Parathyroid adenoma (tissue), 2 donors: ENCODE data around the gene DNAI2.

Experiments
- H2AFZ ChIP-seq: fragments of 300-600 bp; sonication (generic); one replicate; pipeline ENCODE4 v1.7.0; 2017; ENCODE audit warnings: antibody characterized with exemption, mild to moderate bottlenecking
- H3K27ac ChIP-seq: fragments of 300-600 bp; sonication (generic); one replicate; pipeline ENCODE4 v1.7.0; 2017
- H3K27me3 ChIP-seq: fragments of 300-600 bp; sonication (generic); one replicate; pipeline ENCODE4 v1.7.0; 2017; ENCODE audit warnings: low read length; ENCODE audit not compliant: control insufficient read depth, insufficient read depth
- H3K36me3 ChIP-seq: fragments of 300-600 bp; sonication (generic); one replicate; pipeline ENCODE4 v1.7.0; 2017; ENCODE audit warnings: low read length; ENCODE audit not compliant: control insufficient read depth, insufficient read depth
- H3K4me1 ChIP-seq: fragments of 300-600 bp; sonication (generic); one replicate; pipeline ENCODE4 v1.7.0; 2017; ENCODE audit warnings: control low read depth
- H3K4me2 ChIP-seq: fragments of 300-600 bp; sonication (generic); one replicate; pipeline ENCODE4 v1.7.0; 2017; ENCODE audit warnings: low read length
- H3K4me3 ChIP-seq: fragments of 300-600 bp; sonication (generic); one replicate; pipeline ENCODE4 v1.7.0; 2017; ENCODE audit warnings: low read depth, low read length
- H3K79me2 ChIP-seq: fragments of 300-600 bp; sonication (generic); one replicate; pipeline ENCODE4 v1.7.0; 2017; ENCODE audit warnings: control low read depth
- H3K9ac ChIP-seq: fragments of 300-600 bp; sonication (generic); one replicate; pipeline ENCODE4 v1.7.0; 2017; ENCODE audit warnings: mild to moderate bottlenecking
- H3K9me3 ChIP-seq: fragments of 300-600 bp; sonication (generic); one replicate; pipeline ENCODE4 v1.7.0; 2017; ENCODE audit warnings: low read length; ENCODE audit not compliant: control insufficient read depth
- TF ChIP-seq, protein P1 (sequence below): fragments of 300-600 bp; sonication (generic); IDR thresholded peaks from one replicate; pipeline ENCODE4 v1.7.0; 2017; ENCODE audit warnings: antibody characterized with exemption, mild to moderate bottlenecking
- donor health status: primary hyperparathyroidism.

DNAI2 gene

DNA sequence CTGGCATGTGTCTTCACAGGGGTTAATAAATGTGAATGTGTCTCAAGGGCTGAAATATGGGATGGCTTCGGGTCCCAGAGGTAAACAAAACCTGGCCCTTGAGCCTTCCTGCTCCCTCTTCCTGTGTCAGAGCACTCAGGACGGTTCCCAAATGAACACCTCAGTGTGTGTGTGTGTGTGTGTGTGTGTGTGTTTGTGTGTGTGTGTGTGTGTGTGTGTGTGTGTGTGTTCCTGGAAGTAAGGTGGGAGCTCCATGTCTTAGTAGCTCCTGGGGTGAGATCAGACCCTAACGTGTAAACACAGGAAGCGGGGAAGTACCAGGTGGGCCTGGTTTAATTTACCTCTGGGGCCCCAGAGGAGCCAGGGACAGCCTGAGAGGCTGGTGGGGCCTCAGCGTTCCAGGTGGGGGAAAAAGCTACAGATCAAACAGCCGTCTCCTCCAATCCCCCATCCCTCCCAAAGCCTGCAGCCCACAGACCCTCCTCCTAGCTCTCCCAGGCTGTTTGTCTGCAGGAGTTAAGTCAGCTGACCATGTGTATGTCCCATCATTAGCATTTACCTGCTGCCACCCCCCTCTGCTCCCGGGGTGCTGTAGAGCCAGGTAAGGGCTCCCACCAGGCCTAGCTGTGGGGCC, 58.1 kb downstream of the DNAI2 start:
- H3K36me3 ChIP-seq: no peaks in the 10 kb centered on the region
- H3K4me2 ChIP-seq: no peak overlapping the region
- no peak overlapping the region for H2AFZ ChIP-seq
- no peaks in the 10 kb centered on the region for H3K27me3 ChIP-seq
- H3K9me3 ChIP-seq: no peaks in the 10 kb centered on the region
- H3K79me2 ChIP-seq: no peaks in the 10 kb centered on the region
- no peak overlapping the region for H3K4me3 ChIP-seq
- H3K9ac ChIP-seq: no peak overlapping the region
- no peak overlapping the region for H3K27ac ChIP-seq
- TF ChIP-seq, protein P1, sequence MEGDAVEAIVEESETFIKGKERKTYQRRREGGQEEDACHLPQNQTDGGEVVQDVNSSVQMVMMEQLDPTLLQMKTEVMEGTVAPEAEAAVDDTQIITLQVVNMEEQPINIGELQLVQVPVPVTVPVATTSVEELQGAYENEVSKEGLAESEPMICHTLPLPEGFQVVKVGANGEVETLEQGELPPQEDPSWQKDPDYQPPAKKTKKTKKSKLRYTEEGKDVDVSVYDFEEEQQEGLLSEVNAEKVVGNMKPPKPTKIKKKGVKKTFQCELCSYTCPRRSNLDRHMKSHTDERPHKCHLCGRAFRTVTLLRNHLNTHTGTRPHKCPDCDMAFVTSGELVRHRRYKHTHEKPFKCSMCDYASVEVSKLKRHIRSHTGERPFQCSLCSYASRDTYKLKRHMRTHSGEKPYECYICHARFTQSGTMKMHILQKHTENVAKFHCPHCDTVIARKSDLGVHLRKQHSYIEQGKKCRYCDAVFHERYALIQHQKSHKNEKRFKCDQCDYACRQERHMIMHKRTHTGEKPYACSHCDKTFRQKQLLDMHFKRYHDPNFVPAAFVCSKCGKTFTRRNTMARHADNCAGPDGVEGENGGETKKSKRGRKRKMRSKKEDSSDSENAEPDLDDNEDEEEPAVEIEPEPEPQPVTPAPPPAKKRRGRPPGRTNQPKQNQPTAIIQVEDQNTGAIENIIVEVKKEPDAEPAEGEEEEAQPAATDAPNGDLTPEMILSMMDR: no peak
- H3K4me1 ChIP-seq: no peaks in the 10 kb centered on the region

DNA sequence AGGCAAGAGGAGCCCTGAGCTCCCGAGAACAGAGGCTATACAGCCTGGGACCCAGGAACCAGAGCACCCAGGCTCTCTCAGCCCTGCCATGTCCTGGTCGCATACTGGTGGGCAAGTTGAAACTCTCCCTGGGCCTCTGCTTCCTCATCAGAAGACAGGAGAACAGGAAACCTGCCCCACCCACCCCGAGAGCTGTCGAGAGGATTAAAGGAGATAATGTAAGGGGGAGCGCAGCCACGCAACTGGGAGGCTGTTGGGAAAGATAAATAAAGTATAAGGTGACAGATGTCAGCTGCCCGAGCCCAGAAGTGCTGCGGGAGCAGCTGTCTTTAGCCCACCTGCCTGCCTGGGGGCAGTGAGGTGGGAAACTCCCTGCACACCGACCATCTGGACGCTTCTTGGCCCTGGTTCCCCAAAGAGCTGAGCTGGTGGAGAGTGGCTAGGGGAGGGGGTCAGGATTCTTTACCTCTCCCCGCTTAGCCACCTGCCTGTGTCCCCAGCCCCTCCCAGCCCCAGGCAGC, 58.8 kb downstream of the DNAI2 start:
- no peak overlapping the region for H3K4me2 ChIP-seq
- no peaks in the 10 kb centered on the region for H3K36me3 ChIP-seq
- H3K4me3 ChIP-seq: no peak overlapping the region
- H3K9ac ChIP-seq: no peak overlapping the region
- no peaks in the 10 kb centered on the region for H3K4me1 ChIP-seq
- H3K27ac ChIP-seq: no peak overlapping the region
- TF ChIP-seq, protein P1: no peak
- H3K79me2 ChIP-seq: no peaks in the 10 kb centered on the region
- no peaks in the 10 kb centered on the region for H3K9me3 ChIP-seq
- no peak overlapping the region for H2AFZ ChIP-seq
- no peaks in the 10 kb centered on the region for H3K27me3 ChIP-seq

DNA sequence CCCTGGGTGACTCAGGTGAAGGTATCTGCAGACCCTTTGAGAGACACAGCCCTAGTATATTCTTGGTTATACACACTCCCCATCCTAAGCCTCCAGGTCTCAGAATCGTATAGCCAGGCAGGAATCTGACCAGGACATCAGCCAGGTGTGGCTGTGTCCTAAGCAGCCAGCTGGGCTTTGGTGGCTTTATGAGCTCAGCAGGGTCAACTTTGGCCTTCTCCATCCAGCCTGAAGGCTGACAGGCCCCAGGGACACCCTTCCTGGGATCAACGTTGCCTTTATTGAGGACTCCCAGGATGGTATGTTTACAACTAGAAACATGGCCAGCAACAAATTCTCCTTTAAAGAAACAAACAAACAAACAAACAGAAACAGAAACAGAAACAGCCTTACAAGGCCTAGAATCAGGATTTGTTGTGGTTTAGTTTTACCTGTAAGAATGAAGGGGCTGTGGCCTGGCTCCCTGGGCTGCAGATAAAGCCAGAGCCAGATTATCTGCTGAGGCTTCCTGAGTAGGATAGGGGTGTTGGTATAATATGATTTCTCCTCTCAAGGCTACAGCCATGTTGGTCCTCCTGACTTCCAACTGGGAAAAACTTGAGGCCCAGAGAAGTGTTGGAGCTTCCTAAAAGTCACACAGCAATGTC, 60.5 kb downstream of the DNAI2 start:
- TF ChIP-seq, protein P1: no peak
- H3K4me2 ChIP-seq: no peak overlapping the region
- H3K9me3 ChIP-seq: no peaks in the 10 kb centered on the region
- no peak overlapping the region for H2AFZ ChIP-seq
- H3K27ac ChIP-seq: no peak overlapping the region
- no peaks in the 10 kb centered on the region for H3K79me2 ChIP-seq
- no peaks in the 10 kb centered on the region for H3K4me1 ChIP-seq
- no peak overlapping the region for H3K9ac ChIP-seq
- H3K4me3 ChIP-seq: no peak overlapping the region
- H3K27me3 ChIP-seq: no peaks in the 10 kb centered on the region
- H3K36me3 ChIP-seq: no peaks in the 10 kb centered on the region

DNA sequence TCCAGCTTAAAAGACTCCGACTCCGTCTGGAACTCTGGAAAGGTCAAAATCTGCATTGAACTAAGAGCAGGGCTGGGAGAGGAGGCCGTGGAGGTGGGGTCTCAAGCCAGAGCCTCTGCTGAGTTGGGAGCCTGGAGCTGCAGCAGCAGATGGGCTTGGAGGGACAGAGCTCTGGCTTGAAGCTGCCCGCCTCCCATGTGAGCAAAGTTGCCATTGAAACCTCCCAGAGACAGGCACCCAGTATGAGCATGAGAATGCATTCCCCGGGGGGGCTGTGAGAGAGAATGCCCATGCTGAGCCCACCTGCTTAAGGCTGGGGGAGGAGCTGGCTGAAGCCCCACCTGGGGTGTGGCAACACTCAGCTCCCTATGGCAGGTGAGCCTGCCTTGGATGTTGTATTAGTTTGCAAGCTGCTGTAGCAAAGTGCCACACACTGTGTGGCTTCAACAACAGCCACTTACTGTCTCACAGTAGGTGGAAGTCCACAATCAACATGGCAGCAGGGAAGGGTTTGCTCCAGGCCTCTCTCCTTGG, 61.6 kb downstream of the DNAI2 start:
- Histone ChIP-seq H3K27me3 (no peaks in the 10 kb centered on the region), H2AFZ (no peak overlapping the region), H3K9ac (no peak overlapping the region), H3K4me3 (no peak overlapping the region), H3K4me2 (no peak overlapping the region), H3K9me3 (no peaks in the 10 kb centered on the region), H3K36me3 (no peaks in the 10 kb centered on the region), H3K27ac (no peak overlapping the region), H3K79me2 (no peaks in the 10 kb centered on the region), H3K4me1 (no peaks in the 10 kb centered on the region)
- TF ChIP-seq, protein P1: no peak
